K562 (cell line): Measurements from ENCODE around the gene NPB. TPM values are rescaled to one million over a fixed set of nuclear protein-coding genes. Genes with fewer than 3 reads are reported as not detected.

Source experiments
- ATAC-seq: fragments of 200-7000 bp; cut with Tn5 transposase; 3 replicates; pipeline ENCODE4 v1.9.1; 2020; ENCODE audit warnings: moderate library complexity
- BruUV-seq: library from RNA; stranded (reverse); fragments of 400-500 nt; replicated peaks from 2 replicates; lab custom pipeline; 2021; lab: Mats Ljungman, UMichigan
- CTCF ChIA-PET: fragments of 300-600 bp; formaldehyde crosslinking; extraction: SDS; loops from one replicate; lab custom pipeline; 2021; ENCODE audit warnings: low intra/inter-chr PET ratio; lab: Yijun Ruan, JAX
- POLR2A ChIA-PET: fragments of 300-600, 350-650 bp; sonication (Branson Sonifier 250); formaldehyde crosslinking; extraction: SDS; loops from one replicate; lab custom pipeline; 2021; ENCODE audit warnings: antibody characterized with exemption, inconsistent platforms; lab: Yijun Ruan, JAX
- DNase-seq, 4 experiments: peaks; one replicate each; pipeline versions ENCODE4 v3.0.0 to v3.0.0-alpha.2; 2011 to 2018; ENCODE audit warnings: low spot score in 3 of 4, mixed read lengths in 3 of 4; ENCODE audit errors: extremely low read depth in 1 of 4
- FAIRE-seq: peaks from 2 replicates; lab custom pipeline; 2011; peaks lifted over from hg19 to GRCh38; lab: Jason Lieb, UNC
- H2AFZ ChIP-seq: 2 replicates; pipeline ENCODE4 v1.6.0; 2011; ENCODE audit warnings: low read depth, low read length, control low read depth, inconsistent platforms
- H3K27ac ChIP-seq: fragments of 200-600 bp; 3 replicates; pipeline ENCODE4 v1.8.0; 2011; ENCODE audit warnings: low read depth, mild to moderate bottlenecking, control low read depth, inconsistent platforms, low read length, moderate library complexity, mixed read lengths; ENCODE audit errors: extremely low read depth
- H3K27me3 ChIP-seq, 2 experiments: fragments of 300-600 bp in 1 of 2; 2 replicates in 1 of 2; 3 replicates in 1 of 2; pipeline versions ENCODE4 v1.6.0 to v1.8.0; 2011; ENCODE audit warnings: inconsistent platforms in 2 of 2, low read length in 2 of 2, mild to moderate bottlenecking in 1 of 2, mixed read lengths in 1 of 2, moderate library complexity in 1 of 2; ENCODE audit not compliant: control insufficient read depth in 2 of 2, insufficient read depth in 2 of 2
- H3K36me3 ChIP-seq: fragments of 300-600 bp; 3 replicates; pipeline ENCODE4 v1.8.0; 2011; ENCODE audit warnings: mild to moderate bottlenecking, low read length, inconsistent platforms; ENCODE audit not compliant: control insufficient read depth, insufficient read depth
- H3K4me1 ChIP-seq, 2 experiments: fragments of 200-600 bp in 1 of 2; replicated peaks in 1 of 2; 2 replicates in 1 of 2; 3 replicates in 1 of 2; pipeline versions ENCODE4 v1.5.1 to v1.8.0; 2011; ENCODE audit warnings: inconsistent platforms in 2 of 2, low read length in 2 of 2, mild to moderate bottlenecking in 1 of 2, mixed read lengths in 1 of 2, moderate library complexity in 1 of 2; ENCODE audit not compliant: control insufficient read depth in 2 of 2, insufficient read depth in 2 of 2
- H3K4me2 ChIP-seq: 2 replicates; pipeline ENCODE4 v1.6.1; 2011; ENCODE audit warnings: low read length, control low read depth, inconsistent platforms, mixed read lengths; ENCODE audit not compliant: insufficient read depth
- H3K4me3 ChIP-seq: fragments of 200-600 bp; sonication (generic), shearing (Covaris generic); 2 replicates; pipeline ENCODE4 v1.5.1; 2016; ENCODE audit warnings: control low read depth, inconsistent platforms
- H3K79me2 ChIP-seq: fragments of 200-600 bp; 3 replicates; pipeline ENCODE4 v1.8.0; 2011; ENCODE audit warnings: low read length, inconsistent platforms; ENCODE audit not compliant: control insufficient read depth, insufficient read depth
- H3K9ac ChIP-seq, 2 experiments: 2 replicates each; pipeline versions ENCODE4 v1.6.0 to v1.6.1; 2011; ENCODE audit warnings: low read depth in 2 of 2, low read length in 2 of 2, control low read depth in 1 of 2, inconsistent platforms in 1 of 2, mild to moderate bottlenecking in 1 of 2, mixed read lengths in 1 of 2; ENCODE audit not compliant: insufficient read depth in 1 of 2
- H3K9me1 ChIP-seq: one replicate; pipeline ENCODE4 v1.6.0; 2011; ENCODE audit warnings: inconsistent platforms, mild to moderate bottlenecking, low read length, moderate library complexity; ENCODE audit not compliant: control insufficient read depth, insufficient read depth
- H3K9me3 ChIP-seq: replicated peaks from 2 replicates; pipeline ENCODE4 v1.5.1; 2011; ENCODE audit warnings: low read depth, low read length, inconsistent platforms; ENCODE audit not compliant: control insufficient read depth, insufficient read depth
- H4K20me1 ChIP-seq: replicated peaks from 2 replicates; pipeline ENCODE4 v1.6.1; 2011; ENCODE audit warnings: low read length, inconsistent platforms, mixed read lengths; ENCODE audit not compliant: control insufficient read depth, insufficient read depth
- FOXP1 ChIP-seq: sonication (generic); formaldehyde crosslinking; IDR thresholded peaks from 2 replicates; pipeline ENCODE4 v1.8.0; 2022; ENCODE audit warnings: mild to moderate bottlenecking, missing genetic modification reagents
- MYC ChIP-seq, 2 experiments: fragments of 250-450 bp in 1 of 2; sonication (Bioruptor Pico) in 1 of 2; IDR thresholded peaks; 2 replicates each; pipeline versions ENCODE4 v1.5.1 to v1.6.1; 2012 to 2021; ENCODE audit warnings: low read depth in 2 of 2, borderline replicate concordance in 1 of 2, improper control_type of control experiment in 1 of 2, low read length in 1 of 2, mild to moderate bottlenecking in 1 of 2, moderate library complexity in 1 of 2
- SMAD3 ChIP-seq: fragments of 450-650 bp; formaldehyde crosslinking; conservative IDR thresholded peaks from 2 replicates; pipeline ENCODE4 v1.4.0; 2020; ENCODE audit warnings: mild to moderate bottlenecking
- STAT5A ChIP-seq: IDR thresholded peaks from 2 replicates; pipeline ENCODE4 v1.6.1; 2012; ENCODE audit warnings: low read length, inconsistent platforms, borderline replicate concordance
- WGBS: fragments of 100-300 bp; shearing (Covaris generic); methylation state at CpG from one replicate; pipeline ENCODE4 v1.1.6; 2016; ENCODE audit warnings: low coverage, mixed read lengths; ENCODE audit not compliant: insufficient coverage; ENCODE audit errors: missing lambda C conversion rate; 5-methylcytosine and 5-hydroxymethylcytosine counted together
- in situ Hi-C: fragments of 300-500 bp; cut with MboI; formaldehyde crosslinking; loops from 4 replicates; pipeline ENCODE4 v1.15.0; 2018; ENCODE audit warnings: inconsistent platforms, mixed read lengths
- intact Hi-C: fragments of 100-400 bp; cut with micrococcal nuclease; formaldehyde crosslinking; loops from 2 replicates; pipeline ENCODE4 v1.14.2; 2022
- polyA plus RNA-seq, 8 experiments: library from polyadenylated mRNA; depleted of rRNA in 4 of 8; stranded (reverse) in 5 of 8; unstranded in 3 of 8; fragments of >200 nt; fragmentation: Nextera tagmentation in 2 of 8; fragmentation: Illumina TruSeq in 1 of 8; extraction: Ambion mirVana in 2 of 8; extraction: Trizol in 1 of 8; gene quantifications; 2 replicates each; pipeline versions ENCODE4 v1.2.1 to v1.2.3, GENCODE V29; 2011 to 2014; ENCODE audit warnings: inconsistent platforms in 1 of 8, missing spikeins in 1 of 8
- total RNA-seq, 7 experiments: library from RNA; depleted of rRNA in 6 of 7; stranded (reverse); fragments of >200 nt in 6 of 7; fragmentation: Illumina TruSeq in 2 of 7; extraction: Trizol in 2 of 7; gene quantifications; 2 replicates each; pipeline versions ENCODE4 v1.2.1 to v1.2.3, GENCODE V29; 2011 to 2021; ENCODE audit warnings: low replicate concordance in 1 of 7
- TF ChIP-seq, protein P1 (sequence below): fragments of 450-650 bp; formaldehyde crosslinking; conservative IDR thresholded peaks from 2 replicates; pipeline ENCODE4 v1.4.0; 2022; ENCODE audit warnings: mild to moderate bottlenecking, missing genetic modification characterization

NPB gene
- total and polyA plus RNA-seq, 9 of the 15 experiments (the other 6 are each of a cell fraction or from before 2014, with no cell fraction given), result 0.03 to 0.61 (median 0.14) TPM; not detected in 2

DNA sequence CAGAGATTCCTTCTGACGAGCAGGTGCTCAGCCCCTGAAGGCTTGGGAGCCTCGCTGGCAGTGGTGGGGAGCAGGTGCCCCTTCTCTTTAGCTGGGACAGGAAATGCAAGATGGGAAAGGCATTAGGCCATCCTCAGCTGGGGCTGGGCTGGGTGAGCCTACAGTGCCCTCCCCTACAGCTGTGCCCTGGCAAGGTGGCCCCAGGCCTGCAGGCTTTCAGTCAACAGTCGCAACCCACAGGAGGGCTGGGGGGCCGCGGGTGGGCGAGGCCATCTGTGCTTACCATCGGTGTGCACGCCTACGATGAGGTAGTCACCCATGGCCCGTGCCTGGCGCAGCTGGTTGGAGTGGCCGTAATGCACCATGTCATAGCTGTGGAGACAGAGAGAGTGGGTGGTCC, 7.2 kb downstream of the NPB start:
- DNase-seq (no peak), FAIRE-seq (no peak), ATAC-seq (no peak)
- Histone ChIP-seq H3K9ac (peak overlapping the region in 1 of 2 experiments; percentile 99; a peak in 2 of 4 replicates), H3K9me3 (no peaks in the 10 kb centered on the region), H3K27me3 (no peaks in the 10 kb centered on the region), H3K27ac (peak overlapping the region; percentile 78), H3K4me3 (no peak overlapping the region), H2AFZ (no peak overlapping the region), H3K4me1 (peaks cover 31 to 95% of the 10 kb centered on the region in 2 experiments), H3K9me1 (peaks cover 6% of the 10 kb centered on the region), H3K79me2 (peaks cover 24% of the 10 kb centered on the region), H3K4me2 (no peak overlapping the region), H4K20me1 (peaks cover 14% of the 10 kb centered on the region), H3K36me3 (peaks cover 84% of the 10 kb centered on the region; the same call in 2 of the 3 replicates)
- CTCF ChIA-PET, result no interaction called here
- BruUV-seq, result no TSS peak
- in situ Hi-C loops (no loop called here), intact Hi-C loops (no loop called here)
- 92% methylated on average over 12 of the region's 12 CpGs for WGBS
- POLR2A ChIA-PET, result interaction anchor here (0.7 to 5.4 kb wide), 4 partner anchors 14 to 274 kb away, joined by 3 to 46 read pairs (median 4); no protein-coding TSS in a partner anchor
- TF ChIP-seq FOXP1 (CRISPR knock-in tag), result no peak
- no peak for TF ChIP-seq MYC (IDR thresholded peaks at IDR 0.05; ENCODE audit: low read depth, low read length)
- no peak for TF ChIP-seq MYC (CRISPR knock-in tag; IDR thresholded peaks at IDR 0.05; ENCODE audit: borderline replicate concordance, low read depth)
- TF ChIP-seq, protein P1, sequence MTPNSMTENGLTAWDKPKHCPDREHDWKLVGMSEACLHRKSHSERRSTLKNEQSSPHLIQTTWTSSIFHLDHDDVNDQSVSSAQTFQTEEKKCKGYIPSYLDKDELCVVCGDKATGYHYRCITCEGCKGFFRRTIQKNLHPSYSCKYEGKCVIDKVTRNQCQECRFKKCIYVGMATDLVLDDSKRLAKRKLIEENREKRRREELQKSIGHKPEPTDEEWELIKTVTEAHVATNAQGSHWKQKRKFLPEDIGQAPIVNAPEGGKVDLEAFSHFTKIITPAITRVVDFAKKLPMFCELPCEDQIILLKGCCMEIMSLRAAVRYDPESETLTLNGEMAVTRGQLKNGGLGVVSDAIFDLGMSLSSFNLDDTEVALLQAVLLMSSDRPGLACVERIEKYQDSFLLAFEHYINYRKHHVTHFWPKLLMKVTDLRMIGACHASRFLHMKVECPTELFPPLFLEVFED (CRISPR knock-in tag), result no peak
- TF ChIP-seq STAT5A, result no peak
- TF ChIP-seq SMAD3 (CRISPR knock-in tag), result no peak
